GM12878 (cell line): ENCODE measurements around the gene AMY2B. TPM values are rescaled to one million over a fixed set of nuclear protein-coding genes. Genes with fewer than 3 reads are reported as not detected.
"Not testable (repeated sequence)": the region's sequence is repeated elsewhere in the genome, so short reads cannot be mapped to it uniquely, and the experiment has no call there.

Experiments used
- ATAC-seq: fragments of 200-7000 bp; cut with Tn5 transposase; 3 replicates; pipeline ENCODE4 v1.9.1; 2020; ENCODE audit warnings: mild to moderate bottlenecking, moderate library complexity
- BruUV-seq: library from RNA; stranded (reverse); fragments of 400-500 nt; replicated peaks from 2 replicates; lab custom pipeline; 2021; lab: Mats Ljungman, UMichigan
- CTCF ChIA-PET: fragments of 300-600 bp; sonication (Branson Sonifier 250); formaldehyde crosslinking; extraction: SDS; loops from one replicate; lab custom pipeline; 2021; ENCODE audit warnings: inconsistent platforms; lab: Yijun Ruan, JAX
- POLR2A ChIA-PET: fragments of 350-600 bp; formaldehyde crosslinking; extraction: SDS; loops from one replicate; lab custom pipeline; 2021; ENCODE audit warnings: inconsistent platforms; lab: Charles Lee
- RAD21 ChIA-PET: fragments of 300-600 bp; sonication (Branson Sonifier 250); formaldehyde crosslinking; loops from one replicate; lab custom pipeline; 2023; ENCODE audit warnings: antibody characterized with exemption; ENCODE audit not compliant: unreplicated experiment; lab: Charles Lee
- SMC1A ChIA-PET: fragments of 300-600 bp; sonication (Branson Sonifier 250); formaldehyde crosslinking; loops from one replicate; lab custom pipeline; 2023; ENCODE audit not compliant: unreplicated experiment, uncharacterized antibody; lab: Charles Lee
- DNase-seq: peaks from one replicate; pipeline ENCODE4 v3.0.0-alpha.2; 2011; ENCODE audit warnings: low read depth, low spot score
- FAIRE-seq: peaks from 3 replicates; lab custom pipeline; 2011; peaks lifted over from hg19 to GRCh38; lab: Jason Lieb, UNC
- H2AFZ ChIP-seq: 2 replicates; pipeline ENCODE4 v1.6.0; 2011; ENCODE audit warnings: low read depth, low read length, control low read depth; ENCODE audit not compliant: control insufficient read depth
- H3K27ac ChIP-seq: 2 replicates; pipeline ENCODE4 v1.5.1; 2011; ENCODE audit warnings: control low read depth; ENCODE audit not compliant: control insufficient read depth, insufficient read depth
- H3K27me3 ChIP-seq, 2 experiments: replicated peaks in 1 of 2; 2 replicates each; pipeline versions ENCODE4 v1.6.0 to v1.6.1; 2011; ENCODE audit warnings: low read length in 1 of 2; ENCODE audit not compliant: control insufficient read depth in 2 of 2, insufficient read depth in 2 of 2
- H3K36me3 ChIP-seq, 2 experiments: 2 replicates each; pipeline ENCODE4 v1.5.1; 2011; ENCODE audit warnings: low read length in 1 of 2; ENCODE audit not compliant: control insufficient read depth in 2 of 2, insufficient read depth in 2 of 2
- H3K4me1 ChIP-seq: 2 replicates; pipeline ENCODE4 v1.6.1; 2011; ENCODE audit warnings: mild to moderate bottlenecking, low read length, moderate library complexity, mixed read lengths; ENCODE audit not compliant: control insufficient read depth, insufficient read depth
- H3K4me2 ChIP-seq: 2 replicates; pipeline ENCODE4 v1.6.0; 2011; ENCODE audit warnings: control low read depth; ENCODE audit not compliant: control insufficient read depth, insufficient read depth
- H3K4me3 ChIP-seq: fragments of 200-600 bp; sonication (generic); 2 replicates; pipeline ENCODE4 v1.5.1; 2016
- H3K79me2 ChIP-seq: 2 replicates; pipeline ENCODE4 v1.6.0; 2011; ENCODE audit warnings: low read length; ENCODE audit not compliant: control insufficient read depth, insufficient read depth
- H3K9ac ChIP-seq: 2 replicates; pipeline ENCODE4 v1.8.0; 2011; ENCODE audit warnings: low read length, control low read depth, mixed read lengths; ENCODE audit not compliant: control insufficient read depth, insufficient read depth
- H3K9me3 ChIP-seq: replicated peaks from 3 replicates; pipeline ENCODE4 v1.5.1; 2011; ENCODE audit warnings: mild to moderate bottlenecking, low read length; ENCODE audit not compliant: control insufficient read depth, insufficient read depth
- H4K20me1 ChIP-seq: 2 replicates; pipeline ENCODE4 v1.6.0; 2011; ENCODE audit not compliant: control insufficient read depth, insufficient read depth
- ATF7 ChIP-seq: fragments of 450-650 bp; IDR thresholded peaks from 2 replicates; pipeline ENCODE4 v1.6.1; 2016; ENCODE audit warnings: low read depth, mild to moderate bottlenecking
- CEBPB ChIP-seq, 2 experiments: fragments of 150-350 bp in 1 of 2; IDR thresholded peaks; 2 replicates each; pipeline ENCODE4 v1.6.1; 2012 to 2014; ENCODE audit warnings: low read depth in 2 of 2, low read length in 2 of 2, borderline replicate concordance in 1 of 2, inconsistent platforms in 1 of 2
- DPF2 ChIP-seq: fragments of 450-650 bp; IDR thresholded peaks from 2 replicates; pipeline ENCODE4 v1.6.1; 2017; ENCODE audit warnings: mild to moderate bottlenecking
- E2F8 ChIP-seq: fragments of 450-650 bp; IDR thresholded peaks from 2 replicates; pipeline ENCODE4 v1.6.1; 2018; ENCODE audit warnings: mild to moderate bottlenecking, low read depth, moderate library complexity; ENCODE audit not compliant: partially characterized antibody
- ESRRA ChIP-seq: IDR thresholded peaks from 2 replicates; pipeline ENCODE4 v1.6.1; 2012; ENCODE audit warnings: mild to moderate bottlenecking, low read length, improper control_type of control experiment
- ETV6 ChIP-seq, 2 experiments: fragments of 450-650 bp in 1 of 2; IDR thresholded peaks in 1 of 2; conservative IDR thresholded peaks in 1 of 2; 2 replicates each; pipeline ENCODE4 v1.6.1; 2014; ENCODE audit warnings: antibody characterized with exemption in 1 of 2, borderline replicate concordance in 1 of 2, low read depth in 1 of 2, mild to moderate bottlenecking in 1 of 2, moderate library complexity in 1 of 2
- HDAC6 ChIP-seq: fragments of 200-600 bp; sonication (generic); IDR thresholded peaks from one replicate; pipeline ENCODE4 v1.8.0; 2017; ENCODE audit warnings: antibody characterized with exemption; ENCODE audit not compliant: unreplicated experiment
- HDGF ChIP-seq: fragments of 450-650 bp; IDR thresholded peaks from 2 replicates; pipeline ENCODE4 v1.6.1; 2016; ENCODE audit warnings: antibody characterized with exemption
- RAD21 ChIP-seq: IDR thresholded peaks from 2 replicates; pipeline ENCODE4 v1.6.1; 2011; ENCODE audit warnings: mild to moderate bottlenecking, low read depth, low read length, moderate library complexity; ENCODE audit not compliant: insufficient read depth
- RB1 ChIP-seq: fragments of 450-650 bp; formaldehyde crosslinking; IDR thresholded peaks from 2 replicates; pipeline ENCODE4 v1.6.1; 2017; ENCODE audit warnings: mild to moderate bottlenecking, borderline replicate concordance
- RFX5 ChIP-seq: IDR thresholded peaks from 2 replicates; pipeline ENCODE4 v1.6.1; 2011; ENCODE audit warnings: low read depth, low read length, improper control_type of control experiment
- SP1 ChIP-seq: IDR thresholded peaks from one replicate; pipeline ENCODE4 v1.6.1; 2011; ENCODE audit warnings: low read depth, low read length
- SREBF1 ChIP-seq: IDR thresholded peaks from 2 replicates; pipeline ENCODE4 v1.6.1; 2012; ENCODE audit warnings: mild to moderate bottlenecking, low read length
- STAT3 ChIP-seq: IDR thresholded peaks from 2 replicates; pipeline ENCODE4 v1.6.1; 2011; ENCODE audit warnings: low read depth, low read length, improper control_type of control experiment
- TAF1 ChIP-seq: IDR thresholded peaks from 2 replicates; pipeline ENCODE4 v1.6.1; 2011; ENCODE audit warnings: mild to moderate bottlenecking, low read depth, low read length, borderline replicate concordance
- ZNF274 ChIP-seq: IDR thresholded peaks from one replicate; pipeline ENCODE4 v1.8.0; 2011; ENCODE audit not compliant: insufficient read length, insufficient read depth
- WGBS: methylation state at CpG from one replicate; pipeline ENCODE4 v1.1.6; 2016; ENCODE audit warnings: low lambda C conversion rate; ENCODE audit not compliant: insufficient replicate concordance, insufficient coverage; ENCODE audit errors: missing lambda C conversion rate; 5-methylcytosine and 5-hydroxymethylcytosine counted together
- in situ Hi-C: fragments of 300-500 bp; cut with MboI; formaldehyde crosslinking; loops from 9 replicates; pipeline ENCODE4 v1.14.3; 2018; ENCODE audit warnings: mixed read lengths
- intact Hi-C: fragments of 100-400 bp; cut with micrococcal nuclease; formaldehyde crosslinking; loops from one replicate; pipeline ENCODE4 v1.14.2; 2022; ENCODE audit not compliant: unreplicated experiment
- polyA plus RNA-seq, 11 experiments: library from polyadenylated mRNA; depleted of rRNA in 4 of 11; unstranded in 6 of 11; stranded (reverse) in 5 of 11; fragments of >200 nt; fragmentation: Nextera tagmentation in 4 of 11; fragmentation: Illumina TruSeq in 1 of 11; extraction: Ambion mirVana in 4 of 11; extraction: Trizol in 1 of 11; gene quantifications; 1 replicate in 1 of 11; 2 replicates in 10 of 11; pipeline versions ENCODE4 v1.2.1 to v1.2.3, GENCODE V29; 2011 to 2016; ENCODE audit warnings: inconsistent platforms in 2 of 11, missing spikeins in 2 of 11, low read depth in 1 of 11
- total RNA-seq, 4 experiments: library from RNA; depleted of rRNA in 3 of 4; stranded (reverse); fragments of >200 nt in 3 of 4; fragmentation: Illumina TruSeq in 1 of 4; extraction: Trizol in 1 of 4; gene quantifications; 2 replicates each; pipeline versions ENCODE4 v1.2.1 to v1.2.3, GENCODE V29; 2013 to 2021

Gene AMY2B
- total and polyA plus RNA-seq, 10 of the 15 experiments (the other 5 are each of a cell fraction or from before 2014, with no cell fraction given): 2.1 to 9.9 (median 4.8) TPM

GRCh38 chr1:103602740-103603139 is 31.4 kb downstream of the AMY2B start:
- BruUV-seq, H4K20me1 ChIP-seq, H3K27me3 ChIP-seq, H3K4me2 ChIP-seq, in situ Hi-C loops, H2AFZ ChIP-seq, intact Hi-C loops, H3K79me2 ChIP-seq, FAIRE-seq, DNase-seq, RAD21 ChIA-PET, H3K4me3 ChIP-seq, H3K27ac ChIP-seq, H3K36me3 ChIP-seq, H3K9me3 ChIP-seq, ATAC-seq, H3K9ac ChIP-seq, H3K4me1 ChIP-seq, POLR2A ChIA-PET, SMC1A ChIA-PET, CTCF ChIA-PET: not testable (repeated sequence)
- WGBS: no CpG with 5 or more reads among the region's 3 CpGs

- FAIRE-seq (no peak), ATAC-seq (no peak), DNase-seq (no peak)
- in situ Hi-C loops (no loop called here), intact Hi-C loops (no loop called here)
- Histone ChIP-seq H3K27me3 (no peaks in the 10 kb centered on the region), H4K20me1 (no peaks in the 10 kb centered on the region), H3K36me3 (no peaks in the 10 kb centered on the region), H3K9ac (no peak overlapping the region), H3K4me3 (no peak overlapping the region), H2AFZ (no peak overlapping the region), H3K9me3 (no peaks in the 10 kb centered on the region), H3K4me1 (no peaks in the 10 kb centered on the region), H3K4me2 (no peak overlapping the region), H3K27ac (no peak overlapping the region), H3K79me2 (no peaks in the 10 kb centered on the region)
- ChIA-PET SMC1A (no interaction called here), POLR2A (no interaction called here), RAD21 (no interaction called here), CTCF (no interaction called here)
- no peak for TF ChIP-seq ATF7
- TF ChIP-seq RAD21: no peak
- TF ChIP-seq HDAC6: no peak
- no peak for TF ChIP-seq ETV6 (conservative IDR thresholded peaks at IDR 0.05 in 1 of 2, IDR thresholded peaks at IDR 0.05 in 1 of 2; ENCODE audit: borderline replicate concordance in 1 of 2, low read depth in 1 of 2)
- no peak for TF ChIP-seq ZNF274
- no peak for TF ChIP-seq CEBPB (IDR thresholded peaks at IDR 0.05; ENCODE audit: borderline replicate concordance in 1 of 2, low read depth in 2 of 2, low read length in 2 of 2)
- TF ChIP-seq DPF2: no peak
- TF ChIP-seq SREBF1: no peak
- no peak for TF ChIP-seq E2F8
- TF ChIP-seq RB1: no peak
- TF ChIP-seq TAF1: no peak
- no peak for TF ChIP-seq SP1
- TF ChIP-seq HDGF: no peak
- no peak for TF ChIP-seq ESRRA
- no peak for TF ChIP-seq RFX5
- TF ChIP-seq STAT3: no peak
- BruUV-seq: no TSS peak
- 76% methylated on average over 2 of the region's 2 CpGs for WGBS
Measured at GRCh38 chr1:103616362-103616761, 45.0 kb downstream of the AMY2B start.
